ENCODE results near the gene TGM3. TPM values are rescaled to one million over a fixed set of nuclear protein-coding genes. Genes with fewer than 3 reads are reported as not detected.

TGM3 gene
- total RNA-seq, 1 experiment from 2014 or later: 0.11 TPM

DNA sequence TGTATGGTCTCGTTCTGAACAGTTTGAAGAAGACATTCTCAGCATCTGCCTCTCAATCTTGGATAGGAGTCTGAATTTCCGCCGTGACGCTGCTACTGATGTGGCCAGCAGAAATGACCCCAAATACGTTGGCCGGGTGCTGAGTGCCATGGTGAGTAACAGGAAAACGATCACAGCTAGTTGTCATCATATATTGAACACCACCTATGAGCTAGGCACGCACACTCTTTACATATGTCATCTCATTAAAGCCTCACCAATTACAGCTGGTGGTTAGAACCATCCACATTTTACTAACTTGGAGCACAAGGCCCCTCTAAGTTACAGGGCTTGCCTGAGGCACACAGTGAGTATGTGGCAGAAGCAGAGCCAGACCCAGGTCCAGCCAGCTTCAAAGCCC lies 17.1 kb downstream of the TGM3 start:
- Mint-ChIP-seq H3K4me1 (no peaks in the 10 kb centered on the region), H3K4me3 (no peak overlapping the region), H3K27me3 (ENCODE audit: low read depth) (no peaks in the 10 kb centered on the region; the same call in 1 of the 2 replicates), H3K27ac (no peak overlapping the region), H3K9me3 (no peaks in the 10 kb centered on the region), H3K36me3 (no peaks in the 10 kb centered on the region)
- ChIA-PET POLR2A (no interaction called here), CTCF (interaction anchor here (1.2 kb wide), 1 partner anchor 106 kb away, joined by 5 read pairs; no protein-coding TSS in a partner anchor)
- TF ChIP-seq TCF7 (CRISPR knock-in tag; IDR thresholded peaks at IDR 0.05; ENCODE audit: low read depth) (no peak), FOXK1 (CRISPR knock-in tag; IDR thresholded peaks at IDR 0.05) (no peak), EMX1 (CRISPR knock-in tag; IDR thresholded peaks at IDR 0.05) (no peak), ZNF423 (CRISPR knock-in tag; IDR thresholded peaks at IDR 0.05) (no peak), GTF2I (CRISPR knock-in tag; conservative IDR thresholded peaks at IDR 0.05) (no peak), SP1 (CRISPR knock-in tag; conservative IDR thresholded peaks at IDR 0.05) (no peak), ZNF416 (CRISPR knock-in tag; IDR thresholded peaks at IDR 0.05) (no peak)
- TF ChIP-seq, protein P1, sequence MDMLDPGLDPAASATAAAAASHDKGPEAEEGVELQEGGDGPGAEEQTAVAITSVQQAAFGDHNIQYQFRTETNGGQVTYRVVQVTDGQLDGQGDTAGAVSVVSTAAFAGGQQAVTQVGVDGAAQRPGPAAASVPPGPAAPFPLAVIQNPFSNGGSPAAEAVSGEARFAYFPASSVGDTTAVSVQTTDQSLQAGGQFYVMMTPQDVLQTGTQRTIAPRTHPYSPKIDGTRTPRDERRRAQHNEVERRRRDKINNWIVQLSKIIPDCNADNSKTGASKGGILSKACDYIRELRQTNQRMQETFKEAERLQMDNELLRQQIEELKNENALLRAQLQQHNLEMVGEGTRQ (CRISPR knock-in tag; IDR thresholded peaks at IDR 0.05): no peak
- TF ChIP-seq, protein P2, sequence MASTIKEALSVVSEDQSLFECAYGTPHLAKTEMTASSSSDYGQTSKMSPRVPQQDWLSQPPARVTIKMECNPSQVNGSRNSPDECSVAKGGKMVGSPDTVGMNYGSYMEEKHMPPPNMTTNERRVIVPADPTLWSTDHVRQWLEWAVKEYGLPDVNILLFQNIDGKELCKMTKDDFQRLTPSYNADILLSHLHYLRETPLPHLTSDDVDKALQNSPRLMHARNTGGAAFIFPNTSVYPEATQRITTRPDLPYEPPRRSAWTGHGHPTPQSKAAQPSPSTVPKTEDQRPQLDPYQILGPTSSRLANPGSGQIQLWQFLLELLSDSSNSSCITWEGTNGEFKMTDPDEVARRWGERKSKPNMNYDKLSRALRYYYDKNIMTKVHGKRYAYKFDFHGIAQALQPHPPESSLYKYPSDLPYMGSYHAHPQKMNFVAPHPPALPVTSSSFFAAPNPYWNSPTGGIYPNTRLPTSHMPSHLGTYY (CRISPR knock-in tag; IDR thresholded peaks at IDR 0.05): no peak
- TF ChIP-seq, protein P3, sequence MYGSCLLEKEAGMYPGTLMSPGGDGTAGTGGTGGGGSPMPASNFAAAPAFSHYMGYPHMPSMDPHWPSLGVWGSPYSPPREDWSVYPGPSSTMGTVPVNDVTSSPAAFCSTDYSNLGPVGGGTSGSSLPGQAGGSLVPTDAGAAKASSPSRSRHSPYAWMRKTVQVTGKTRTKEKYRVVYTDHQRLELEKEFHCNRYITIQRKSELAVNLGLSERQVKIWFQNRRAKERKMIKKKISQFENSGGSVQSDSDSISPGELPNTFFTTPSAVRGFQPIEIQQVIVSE (CRISPR knock-in tag; IDR thresholded peaks at IDR 0.05; ENCODE audit: borderline replicate concordance): no peak
- TF ChIP-seq, protein P4, sequence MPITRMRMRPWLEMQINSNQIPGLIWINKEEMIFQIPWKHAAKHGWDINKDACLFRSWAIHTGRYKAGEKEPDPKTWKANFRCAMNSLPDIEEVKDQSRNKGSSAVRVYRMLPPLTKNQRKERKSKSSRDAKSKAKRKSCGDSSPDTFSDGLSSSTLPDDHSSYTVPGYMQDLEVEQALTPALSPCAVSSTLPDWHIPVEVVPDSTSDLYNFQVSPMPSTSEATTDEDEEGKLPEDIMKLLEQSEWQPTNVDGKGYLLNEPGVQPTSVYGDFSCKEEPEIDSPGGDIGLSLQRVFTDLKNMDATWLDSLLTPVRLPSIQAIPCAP (CRISPR knock-in tag; IDR thresholded peaks at IDR 0.05): no peak
- TF ChIP-seq, protein P5, sequence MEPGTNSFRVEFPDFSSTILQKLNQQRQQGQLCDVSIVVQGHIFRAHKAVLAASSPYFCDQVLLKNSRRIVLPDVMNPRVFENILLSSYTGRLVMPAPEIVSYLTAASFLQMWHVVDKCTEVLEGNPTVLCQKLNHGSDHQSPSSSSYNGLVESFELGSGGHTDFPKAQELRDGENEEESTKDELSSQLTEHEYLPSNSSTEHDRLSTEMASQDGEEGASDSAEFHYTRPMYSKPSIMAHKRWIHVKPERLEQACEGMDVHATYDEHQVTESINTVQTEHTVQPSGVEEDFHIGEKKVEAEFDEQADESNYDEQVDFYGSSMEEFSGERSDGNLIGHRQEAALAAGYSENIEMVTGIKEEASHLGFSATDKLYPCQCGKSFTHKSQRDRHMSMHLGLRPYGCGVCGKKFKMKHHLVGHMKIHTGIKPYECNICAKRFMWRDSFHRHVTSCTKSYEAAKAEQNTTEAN (CRISPR knock-in tag; IDR thresholded peaks at IDR 0.05): no peak
- no peak for ATAC-seq
- DNase-seq (ENCODE audit: low spot score): no peak

DNA sequence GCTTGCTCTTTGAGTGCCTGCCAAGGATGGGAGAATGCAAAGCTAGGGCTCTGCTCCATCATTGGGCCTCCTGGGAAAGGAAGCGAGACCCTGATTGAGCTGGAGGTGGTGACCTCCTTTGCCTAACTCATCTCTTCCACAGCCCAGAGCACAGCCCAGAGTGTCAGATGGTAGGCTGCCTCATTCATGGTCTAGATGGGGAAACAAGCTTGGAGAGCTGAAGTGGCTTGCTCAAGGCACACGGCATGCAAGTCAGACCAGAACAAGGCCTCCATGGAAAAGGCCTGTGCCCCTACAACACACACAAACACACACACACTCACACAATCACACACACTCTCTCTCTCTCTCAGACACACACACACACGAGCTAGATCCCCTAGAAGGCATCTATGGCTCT lies 17.5 kb downstream of the TGM3 start:
- Mint-ChIP-seq H3K27me3 (ENCODE audit: low read depth) (no peaks in the 10 kb centered on the region; the same call in 1 of the 2 replicates), H3K36me3 (no peaks in the 10 kb centered on the region), H3K4me1 (no peaks in the 10 kb centered on the region), H3K4me3 (no peak overlapping the region), H3K27ac (no peak overlapping the region), H3K9me3 (no peaks in the 10 kb centered on the region)
- POLR2A ChIA-PET: no interaction called here
- CTCF ChIA-PET: interaction anchor here (1.2 kb wide), 1 partner anchor 106 kb away, joined by 5 read pairs; no protein-coding TSS in a partner anchor
- ATAC-seq (no peak), DNase-seq (ENCODE audit: low spot score) (no peak)
- TF ChIP-seq, protein P6, sequence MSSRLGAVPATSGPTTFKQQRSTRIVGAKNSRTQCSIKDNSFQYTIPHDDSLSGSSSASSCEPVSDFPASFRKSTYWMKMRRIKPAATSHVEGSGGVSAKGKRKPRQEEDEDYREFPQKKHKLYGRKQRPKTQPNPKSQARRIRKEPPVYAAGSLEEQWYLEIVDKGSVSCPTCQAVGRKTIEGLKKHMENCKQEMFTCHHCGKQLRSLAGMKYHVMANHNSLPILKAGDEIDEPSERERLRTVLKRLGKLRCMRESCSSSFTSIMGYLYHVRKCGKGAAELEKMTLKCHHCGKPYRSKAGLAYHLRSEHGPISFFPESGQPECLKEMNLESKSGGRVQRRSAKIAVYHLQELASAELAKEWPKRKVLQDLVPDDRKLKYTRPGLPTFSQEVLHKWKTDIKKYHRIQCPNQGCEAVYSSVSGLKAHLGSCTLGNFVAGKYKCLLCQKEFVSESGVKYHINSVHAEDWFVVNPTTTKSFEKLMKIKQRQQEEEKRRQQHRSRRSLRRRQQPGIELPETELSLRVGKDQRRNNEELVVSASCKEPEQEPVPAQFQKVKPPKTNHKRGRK (CRISPR knock-in tag; IDR thresholded peaks at IDR 0.05; ENCODE audit: borderline replicate concordance): no peak
- TF ChIP-seq OVOL2 (CRISPR knock-in tag; IDR thresholded peaks at IDR 0.05; ENCODE audit: borderline replicate concordance): no peak
- TF ChIP-seq, protein P7, sequence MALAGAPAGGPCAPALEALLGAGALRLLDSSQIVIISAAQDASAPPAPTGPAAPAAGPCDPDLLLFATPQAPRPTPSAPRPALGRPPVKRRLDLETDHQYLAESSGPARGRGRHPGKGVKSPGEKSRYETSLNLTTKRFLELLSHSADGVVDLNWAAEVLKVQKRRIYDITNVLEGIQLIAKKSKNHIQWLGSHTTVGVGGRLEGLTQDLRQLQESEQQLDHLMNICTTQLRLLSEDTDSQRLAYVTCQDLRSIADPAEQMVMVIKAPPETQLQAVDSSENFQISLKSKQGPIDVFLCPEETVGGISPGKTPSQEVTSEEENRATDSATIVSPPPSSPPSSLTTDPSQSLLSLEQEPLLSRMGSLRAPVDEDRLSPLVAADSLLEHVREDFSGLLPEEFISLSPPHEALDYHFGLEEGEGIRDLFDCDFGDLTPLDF (CRISPR knock-in tag; IDR thresholded peaks at IDR 0.05): no peak
- TF ChIP-seq EMX1 (CRISPR knock-in tag; IDR thresholded peaks at IDR 0.05): no peak
- TF ChIP-seq, protein P8, sequence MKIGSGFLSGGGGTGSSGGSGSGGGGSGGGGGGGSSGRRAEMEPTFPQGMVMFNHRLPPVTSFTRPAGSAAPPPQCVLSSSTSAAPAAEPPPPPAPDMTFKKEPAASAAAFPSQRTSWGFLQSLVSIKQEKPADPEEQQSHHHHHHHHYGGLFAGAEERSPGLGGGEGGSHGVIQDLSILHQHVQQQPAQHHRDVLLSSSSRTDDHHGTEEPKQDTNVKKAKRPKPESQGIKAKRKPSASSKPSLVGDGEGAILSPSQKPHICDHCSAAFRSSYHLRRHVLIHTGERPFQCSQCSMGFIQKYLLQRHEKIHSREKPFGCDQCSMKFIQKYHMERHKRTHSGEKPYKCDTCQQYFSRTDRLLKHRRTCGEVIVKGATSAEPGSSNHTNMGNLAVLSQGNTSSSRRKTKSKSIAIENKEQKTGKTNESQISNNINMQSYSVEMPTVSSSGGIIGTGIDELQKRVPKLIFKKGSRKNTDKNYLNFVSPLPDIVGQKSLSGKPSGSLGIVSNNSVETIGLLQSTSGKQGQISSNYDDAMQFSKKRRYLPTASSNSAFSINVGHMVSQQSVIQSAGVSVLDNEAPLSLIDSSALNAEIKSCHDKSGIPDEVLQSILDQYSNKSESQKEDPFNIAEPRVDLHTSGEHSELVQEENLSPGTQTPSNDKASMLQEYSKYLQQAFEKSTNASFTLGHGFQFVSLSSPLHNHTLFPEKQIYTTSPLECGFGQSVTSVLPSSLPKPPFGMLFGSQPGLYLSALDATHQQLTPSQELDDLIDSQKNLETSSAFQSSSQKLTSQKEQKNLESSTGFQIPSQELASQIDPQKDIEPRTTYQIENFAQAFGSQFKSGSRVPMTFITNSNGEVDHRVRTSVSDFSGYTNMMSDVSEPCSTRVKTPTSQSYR (CRISPR knock-in tag; IDR thresholded peaks at IDR 0.05): no peak
- TF ChIP-seq CREM (CRISPR knock-in tag; IDR thresholded peaks at IDR 0.05): no peak
- TF ChIP-seq FOXK1 (CRISPR knock-in tag; IDR thresholded peaks at IDR 0.05): no peak
- TF ChIP-seq, protein P9, sequence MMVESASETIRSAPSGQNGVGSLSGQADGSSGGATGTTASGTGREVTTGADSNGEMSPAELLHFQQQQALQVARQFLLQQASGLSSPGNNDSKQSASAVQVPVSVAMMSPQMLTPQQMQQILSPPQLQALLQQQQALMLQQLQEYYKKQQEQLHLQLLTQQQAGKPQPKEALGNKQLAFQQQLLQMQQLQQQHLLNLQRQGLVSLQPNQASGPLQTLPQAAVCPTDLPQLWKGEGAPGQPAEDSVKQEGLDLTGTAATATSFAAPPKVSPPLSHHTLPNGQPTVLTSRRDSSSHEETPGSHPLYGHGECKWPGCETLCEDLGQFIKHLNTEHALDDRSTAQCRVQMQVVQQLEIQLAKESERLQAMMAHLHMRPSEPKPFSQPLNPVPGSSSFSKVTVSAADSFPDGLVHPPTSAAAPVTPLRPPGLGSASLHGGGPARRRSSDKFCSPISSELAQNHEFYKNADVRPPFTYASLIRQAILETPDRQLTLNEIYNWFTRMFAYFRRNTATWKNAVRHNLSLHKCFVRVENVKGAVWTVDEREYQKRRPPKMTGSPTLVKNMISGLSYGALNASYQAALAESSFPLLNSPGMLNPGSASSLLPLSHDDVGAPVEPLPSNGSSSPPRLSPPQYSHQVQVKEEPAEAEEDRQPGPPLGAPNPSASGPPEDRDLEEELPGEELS (CRISPR knock-in tag; IDR thresholded peaks at IDR 0.05): no peak
- no peak for TF ChIP-seq ZNF671 (CRISPR knock-in tag; IDR thresholded peaks at IDR 0.05)
- TF ChIP-seq, protein P3 (CRISPR knock-in tag; IDR thresholded peaks at IDR 0.05; ENCODE audit: borderline replicate concordance): no peak
- TF ChIP-seq ZNF263 (CRISPR knock-in tag; IDR thresholded peaks at IDR 0.05; ENCODE audit: low read depth): no peak
- TF ChIP-seq ZNF121 (CRISPR knock-in tag; IDR thresholded peaks at IDR 0.05): no peak
